Gastrocnemius medialis (tissue), 4 donors: Measurements from ENCODE around the gene SLC17A9. TPM values are rescaled to one million over a fixed set of nuclear protein-coding genes. Genes with fewer than 3 reads are reported as not detected.

Experiments used
- ATAC-seq, 2 donors: fragments of 150-250 bp; one replicate each; pipeline ENCODE4 v1.9.1; 2016
- DNase-seq, 2 donors: peaks; one replicate each; pipeline ENCODE4 v3.0.0-alpha.2; 2019
- H3K27ac ChIP-seq, 4 donors: fragments of 200-600 bp; sonication (generic); 1 replicate in 1 of 4; 2 replicates in 3 of 4; pipeline ENCODE4 v1.5.1; 2016 to 2018; ENCODE audit warnings: mild to moderate bottlenecking in 2 of 4, moderate library complexity in 1 of 4
- H3K27me3 ChIP-seq, 3 donors: fragments of 200-600 bp; sonication (generic) in 2 of 3; 1 replicate in 1 of 3; 2 replicates in 2 of 3; pipeline versions ENCODE4 v1.5.1 to v1.6.0; 2016 to 2019; ENCODE audit warnings: mild to moderate bottlenecking in 1 of 3, moderate library complexity in 1 of 3
- H3K36me3 ChIP-seq, 2 donors: fragments of 200-600 bp; sonication (generic) in 1 of 2; one replicate each; pipeline ENCODE4 v1.5.1; 2017 to 2018
- H3K4me1 ChIP-seq, 2 donors: fragments of 200-600 bp; sonication (generic) in 1 of 2; one replicate each; pipeline ENCODE4 v1.5.1; 2016 to 2017; ENCODE audit warnings: mild to moderate bottlenecking in 2 of 2
- H3K4me3 ChIP-seq, 4 donors: fragments of 200-600 bp; sonication (generic) in 3 of 4; 1 replicate in 1 of 4; 2 replicates in 3 of 4; pipeline ENCODE4 v1.5.1; 2016 to 2019; ENCODE audit warnings: mild to moderate bottlenecking in 2 of 4
- H3K9me3 ChIP-seq, 3 donors: fragments of 200-600 bp; sonication (generic) in 2 of 3; 1 replicate in 1 of 3; 2 replicates in 2 of 3; pipeline ENCODE4 v1.5.1; 2016 to 2019
- CTCF ChIP-seq, 5 experiments: fragments of 450-650 bp in 3 of 5; fragments of 200-600 bp in 2 of 5; sonication (generic) in 2 of 5; IDR thresholded peaks in 4 of 5; conservative IDR thresholded peaks in 1 of 5; 1 replicate in 4 of 5; 2 replicates in 1 of 5; pipeline ENCODE4 v1.5.1; 2016 to 2019; ENCODE audit warnings: antibody characterized with exemption in 5 of 5, mild to moderate bottlenecking in 3 of 5, moderate library complexity in 3 of 5
- POLR2A ChIP-seq, 2 donors: fragments of 450-650 bp; IDR thresholded peaks; one replicate each; pipeline ENCODE4 v1.6.1; 2017; ENCODE audit warnings: antibody characterized with exemption in 2 of 2, mild to moderate bottlenecking in 2 of 2, moderate library complexity in 2 of 2
- in situ Hi-C, 4 donors: fragments of 200-750 bp; cut with MboI; loops; one replicate each; pipeline versions ENCODE4 v1.15.0 to v1.8.0; 2017; ENCODE audit warnings: low sequenced_read_pairs in 4 of 4
- intact Hi-C: fragments of 100-400 bp; cut with DNase I; formaldehyde crosslinking; loops from one replicate; pipeline ENCODE4 v1.15.1; 2023; ENCODE audit warnings: low total_unique reads
- total RNA-seq, 4 donors: library from RNA; depleted of rRNA; stranded (reverse); fragments of >200 nt; gene quantifications; one replicate each; pipeline versions ENCODE4 v1.1.0 to v1.2.3, GENCODE V29; 2016

SLC17A9 gene
- total RNA-seq, 4 donors from 2014 or later = 0.55 to 2.4 (median 1.2) TPM

- peak overlapping the region in 3 of 4 donors; percentile 59 to 80 (median 76) for H3K27ac ChIP-seq
These were observed 4.1 kb downstream of the SLC17A9 start for GRCh38 chr20:62956387-62957135.

DNA sequence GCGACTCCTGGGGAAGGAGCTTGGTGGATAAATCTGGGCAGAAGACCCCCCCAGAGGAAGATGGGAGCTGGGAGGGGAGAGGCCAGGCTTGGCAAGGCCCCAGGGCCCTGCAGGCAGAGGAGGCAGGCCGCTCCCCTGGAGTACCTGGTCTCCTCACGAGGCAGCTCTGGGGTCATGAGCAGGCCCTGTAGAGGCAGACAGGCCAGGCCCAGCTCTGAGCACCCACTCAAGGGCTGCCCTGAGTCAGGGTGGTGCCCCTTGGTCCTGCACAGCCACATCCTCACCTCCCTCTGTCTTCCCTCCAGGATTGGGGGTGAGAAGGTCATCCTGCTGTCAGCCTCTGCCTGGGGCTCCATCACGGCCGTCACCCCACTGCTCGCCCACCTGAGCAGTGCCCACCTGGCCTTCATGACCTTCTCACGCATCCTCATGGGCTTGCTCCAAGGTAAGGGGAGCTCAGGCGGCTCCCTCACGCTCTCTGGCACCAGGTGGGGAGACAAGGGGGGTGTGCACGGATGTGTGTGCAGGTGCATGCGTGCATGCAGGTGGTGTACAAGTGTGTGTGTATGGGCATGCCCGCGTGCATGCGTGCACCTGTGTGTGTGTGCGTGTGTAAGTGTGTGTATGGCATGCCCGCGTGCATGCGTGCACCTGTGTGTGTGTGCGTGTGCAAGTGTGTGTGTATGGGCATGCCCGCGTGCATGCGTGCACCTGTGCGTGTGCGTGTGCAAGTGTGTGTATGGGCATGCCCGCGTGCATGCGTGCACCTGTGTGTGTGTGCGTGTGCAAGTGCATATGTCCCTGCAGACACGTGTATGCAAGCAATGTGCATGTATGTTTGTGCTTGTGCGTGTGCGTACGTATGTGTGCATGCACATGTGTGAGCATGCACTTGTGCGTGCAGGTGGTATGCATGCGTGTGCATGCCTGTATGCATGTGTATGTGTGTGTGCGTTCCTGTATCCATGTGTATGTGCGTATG lies 4.9 kb downstream of the SLC17A9 start:
- Histone ChIP-seq H3K4me3 (no peak overlapping the region), H3K4me1 (peaks cover 5 to 13% of the 10 kb centered on the region in 2 donors), H3K27ac (no peak overlapping the region), H3K36me3 (no peaks in the 10 kb centered on the region), H3K9me3 (no peaks in the 10 kb centered on the region), H3K27me3 (no peaks in the 10 kb centered on the region)
- no peak for TF ChIP-seq CTCF (IDR thresholded peaks at IDR 0.05 in 4 of 5, conservative IDR thresholded peaks at IDR 0.05 in 1 of 5)
- TF ChIP-seq POLR2A (IDR thresholded peaks at IDR 0.05) = no peak
- no peak for ATAC-seq
- in situ Hi-C loops = no loop called here
- DNase-seq = no peak
- intact Hi-C loops = no loop called here

More at GRCh38 chr20:62956387-62957135, 4.1 kb downstream of the SLC17A9 start:
- TF ChIP-seq POLR2A (IDR thresholded peaks at IDR 0.05) (no peak), CTCF (IDR thresholded peaks at IDR 0.05 in 4 of 5, conservative IDR thresholded peaks at IDR 0.05 in 1 of 5) (no peak)
- Histone ChIP-seq H3K9me3 (no peaks in the 10 kb centered on the region), H3K27me3 (no peaks in the 10 kb centered on the region), H3K4me3 (no peak overlapping the region), H3K36me3 (no peaks in the 10 kb centered on the region), H3K4me1 (peaks cover 5 to 17% of the 10 kb centered on the region in 2 donors)
- in situ Hi-C loops (no loop called here), intact Hi-C loops (no loop called here)
- no peak for ATAC-seq
- DNase-seq = no peak

- TF ChIP-seq POLR2A (IDR thresholded peaks at IDR 0.05) (no peak), CTCF (IDR thresholded peaks at IDR 0.05 in 4 of 5, conservative IDR thresholded peaks at IDR 0.05 in 1 of 5) (no peak)
- no peak overlapping the region for H3K27ac ChIP-seq
- intact Hi-C loops = no loop called here
- in situ Hi-C loops = no loop called here
- H3K9me3 ChIP-seq = no peaks in the 10 kb centered on the region
- no peaks in the 10 kb centered on the region for H3K36me3 ChIP-seq
- ATAC-seq (no peak), DNase-seq (no peak)
- peaks cover 2 to 5% of the 10 kb centered on the region in 2 donors for H3K4me1 ChIP-seq
- no peak overlapping the region for H3K4me3 ChIP-seq
- no peaks in the 10 kb centered on the region for H3K27me3 ChIP-seq
These were observed 6.0 kb downstream of the SLC17A9 start for GRCh38 chr20:62958388-62959100.

- Histone ChIP-seq H3K4me1 (peaks cover 0 to 5% of the 10 kb centered on the region in 2 donors), H3K27ac (no peak overlapping the region), H3K9me3 (no peaks in the 10 kb centered on the region), H3K4me3 (no peak overlapping the region), H3K36me3 (no peaks in the 10 kb centered on the region), H3K27me3 (no peaks in the 10 kb centered on the region)
- TF ChIP-seq POLR2A (IDR thresholded peaks at IDR 0.05) = no peak
- no peak for TF ChIP-seq CTCF (IDR thresholded peaks at IDR 0.05 in 4 of 5, conservative IDR thresholded peaks at IDR 0.05 in 1 of 5)
- DNase-seq = no peak
- in situ Hi-C loops = no loop called here
- intact Hi-C loops = no loop called here
- ATAC-seq = no peak
These were observed 6.8 kb downstream of the SLC17A9 start for GRCh38 chr20:62959101-62959971.
